Left renal cortex interstitium (tissue), 4 donors: ENCODE data around the gene LINGO4. TPM values are rescaled to one million over a fixed set of nuclear protein-coding genes. Genes with fewer than 3 reads are reported as not detected.

ENCODE experiments used
- DNase-seq, 4 donors: peaks; one replicate each; pipeline ENCODE4 v3.0.0-alpha.2; 2013; ENCODE audit warnings: low read depth in 4 of 4, low spot score in 2 of 4, missing footprints in 1 of 4
- polyA plus RNA-seq, 4 donors: library from polyadenylated mRNA; unstranded; fragments of 120-200 nt; gene quantifications; one replicate each; pipeline ENCODE4 v1.2.1, GENCODE V29; 2013; ENCODE audit not compliant: insufficient read length in 4 of 4

The LINGO4 gene
- polyA plus RNA-seq, 4 donors, result not detected

DNA sequence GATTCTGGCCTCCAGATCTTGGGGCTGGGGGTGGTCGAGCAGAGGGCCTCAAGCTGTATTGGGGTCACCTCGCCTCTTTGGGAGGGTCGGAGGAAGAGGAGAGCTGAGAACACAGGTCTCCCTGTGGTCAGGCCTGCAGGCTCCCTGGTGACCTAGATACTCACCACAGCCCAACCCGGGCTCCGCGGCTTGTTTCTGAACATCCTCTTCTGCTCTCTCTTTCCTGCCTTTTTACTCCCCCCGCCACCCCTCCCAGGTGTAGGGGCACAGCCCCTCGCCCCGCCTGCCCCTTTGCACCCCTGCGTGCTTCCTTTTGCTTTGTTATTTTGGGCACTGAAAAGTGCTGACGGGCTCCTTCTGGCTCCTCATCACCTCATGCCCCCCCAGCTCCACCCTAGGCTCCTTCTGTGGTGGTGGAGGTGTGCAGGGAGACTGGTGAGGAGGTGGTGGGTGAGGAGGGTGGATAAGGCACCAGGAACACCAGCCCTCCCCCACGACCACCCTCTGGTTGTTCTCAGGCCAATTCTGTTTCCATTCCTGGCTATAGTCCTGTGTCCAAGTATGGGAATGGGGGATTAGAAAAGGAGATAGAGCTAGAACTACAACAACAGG, 10.6 kb upstream of the LINGO4 start:
- DNase-seq, result no peak

DNA sequence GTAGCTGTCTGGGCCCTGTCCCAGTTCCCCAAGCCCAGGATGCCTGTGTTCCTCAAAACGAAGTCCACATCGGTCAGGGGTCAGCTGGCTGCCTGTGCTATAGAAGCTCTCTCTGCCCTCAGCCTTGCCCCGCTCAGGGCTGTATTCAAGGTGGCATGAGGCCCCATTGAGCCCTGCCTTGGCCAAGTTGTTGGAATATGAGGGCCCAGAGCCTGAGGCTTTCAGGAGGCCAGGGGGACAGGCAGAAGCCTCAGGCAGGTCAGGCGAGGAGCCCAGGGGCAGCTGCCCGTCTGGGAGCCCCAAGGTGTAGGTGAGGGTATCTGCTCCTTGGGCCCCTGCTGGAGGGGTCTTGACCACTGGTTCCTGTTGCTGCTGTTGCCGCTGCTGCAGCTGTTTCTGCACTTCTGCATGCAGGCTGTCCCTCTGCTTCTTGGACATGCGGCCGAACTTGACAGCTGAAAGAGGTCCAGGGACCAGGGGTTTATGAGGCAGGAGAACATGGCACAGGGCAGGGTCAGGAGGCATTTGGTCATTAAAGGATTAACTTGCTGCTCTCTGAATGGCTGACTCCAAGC, 9.8 kb upstream of the LINGO4 start:
- DNase-seq, result no peak

- no peak for DNase-seq
Observed at GRCh38 chr1:151814426-151814825, 9.2 kb upstream of the LINGO4 start.

DNA sequence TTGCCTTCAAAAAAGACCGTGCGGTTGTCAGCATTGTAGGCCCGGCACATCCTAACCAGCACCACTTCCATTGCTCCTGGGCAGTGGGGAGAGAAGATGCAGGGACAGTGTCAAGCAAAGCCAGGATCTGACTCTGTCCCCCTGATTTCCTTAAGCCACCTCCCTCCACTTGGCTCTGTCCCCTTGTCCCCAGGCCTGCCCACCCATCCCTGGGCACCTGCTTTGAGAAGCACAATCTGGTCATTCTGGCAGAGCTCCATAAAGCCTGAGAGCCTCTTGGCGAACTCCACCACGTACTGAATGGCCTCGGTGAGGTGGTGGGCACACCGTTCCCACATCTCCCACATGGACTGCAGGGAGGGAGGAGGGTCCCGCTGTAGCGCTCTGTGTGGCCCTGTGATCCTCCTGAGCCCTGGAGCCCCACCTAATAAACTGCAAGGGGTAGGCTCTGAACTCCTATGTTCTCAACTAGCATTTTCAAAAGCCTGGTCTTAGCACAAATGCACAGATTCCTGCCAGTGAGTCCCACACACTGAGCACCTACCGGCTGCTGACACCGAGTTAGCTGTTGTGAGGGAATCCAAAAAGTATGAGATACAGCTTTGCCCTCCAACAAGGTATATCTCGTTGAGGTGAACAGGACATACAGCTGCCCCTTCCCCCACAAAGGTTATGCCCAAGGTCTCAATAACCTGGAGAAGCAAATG, 8.2 kb upstream of the LINGO4 start:
- DNase-seq, result no peak

DNA sequence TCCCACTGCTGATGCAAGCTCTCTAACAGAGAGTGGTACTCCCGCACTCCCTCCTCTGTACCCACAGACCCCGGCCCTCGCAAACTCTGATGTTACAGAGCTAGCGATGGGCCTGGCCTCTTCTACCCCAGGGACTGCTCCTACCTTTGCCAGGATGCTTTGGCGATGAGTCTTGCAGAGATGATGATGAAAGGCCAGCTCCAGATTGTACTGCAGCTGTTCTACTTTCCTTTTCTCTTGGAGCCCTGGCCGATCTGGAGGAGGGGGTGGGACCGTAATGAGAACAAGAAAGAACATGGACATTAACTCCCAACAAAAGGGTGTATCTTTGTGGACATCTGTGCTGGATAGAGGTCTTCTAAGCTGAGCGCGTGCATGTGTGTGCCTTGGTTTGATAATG, 6.0 kb upstream of the LINGO4 start:
- DNase-seq, result no peak

DNA sequence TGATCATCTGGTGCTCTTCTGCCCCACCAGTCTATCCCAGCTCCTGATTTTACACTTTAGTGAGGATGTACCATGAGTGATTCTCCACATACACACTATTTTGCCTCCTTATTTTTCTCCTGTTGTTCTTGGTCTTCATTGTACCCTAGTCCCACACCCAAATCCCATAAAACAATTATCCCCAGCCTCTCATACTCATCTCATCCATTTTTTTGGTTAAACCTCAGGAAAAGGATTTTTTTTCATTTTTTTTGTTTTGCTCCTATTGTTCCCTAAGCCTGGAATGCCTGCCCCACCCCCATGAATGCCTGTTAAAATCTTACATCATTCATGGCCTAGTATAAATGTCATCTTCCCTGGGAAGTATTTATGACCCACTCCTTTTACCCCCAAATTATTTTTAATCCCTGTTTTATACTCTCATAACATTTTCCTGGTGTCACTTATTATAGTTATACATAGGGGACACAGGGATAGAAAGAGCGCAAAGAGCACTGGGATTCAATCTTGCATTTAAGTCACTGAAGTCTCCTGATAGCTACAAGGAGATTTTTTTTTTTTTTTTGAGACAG, 4.9 kb upstream of the LINGO4 start:
- DNase-seq, result no peak

DNA sequence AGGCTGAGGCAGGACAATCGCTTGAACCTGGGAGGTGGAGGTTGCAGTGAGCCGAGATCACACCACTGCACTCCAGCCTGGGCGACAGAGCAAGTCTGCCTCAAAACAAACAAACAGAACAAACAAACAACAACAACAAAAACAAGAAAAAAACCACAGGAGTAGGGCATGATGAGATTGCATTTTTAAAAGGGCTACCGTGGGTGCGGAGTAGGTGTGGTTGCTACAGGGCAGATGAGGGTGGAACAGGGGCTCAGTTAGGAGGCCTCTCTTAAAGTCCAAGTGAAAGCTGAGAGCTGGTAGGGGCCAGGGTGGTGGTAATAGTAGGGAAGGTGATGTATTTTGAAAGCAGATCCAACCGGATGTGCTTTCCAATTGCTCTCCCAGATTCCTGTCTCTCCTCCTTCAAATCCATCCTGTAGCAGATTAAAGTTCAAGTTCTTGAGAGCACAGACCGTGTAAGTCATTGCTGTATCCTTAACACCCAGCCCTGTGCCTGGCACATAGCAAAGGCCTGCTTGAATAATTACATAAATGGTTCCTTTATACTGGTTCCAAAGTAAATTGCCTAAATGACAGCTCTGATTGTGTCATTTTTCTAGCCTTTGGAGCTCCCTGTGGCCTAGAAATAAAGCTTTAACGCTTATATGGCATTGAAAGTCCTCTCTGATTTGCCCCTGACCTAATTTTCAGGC, 4.2 kb upstream of the LINGO4 start:
- no peak for DNase-seq

GRCh38 chr1:151807766-151808165, 2.5 kb upstream of the LINGO4 start:
- no peak for DNase-seq

- no peak for DNase-seq
Observed at GRCh38 chr1:151807131-151807530, 1.9 kb upstream of the LINGO4 start.

DNA sequence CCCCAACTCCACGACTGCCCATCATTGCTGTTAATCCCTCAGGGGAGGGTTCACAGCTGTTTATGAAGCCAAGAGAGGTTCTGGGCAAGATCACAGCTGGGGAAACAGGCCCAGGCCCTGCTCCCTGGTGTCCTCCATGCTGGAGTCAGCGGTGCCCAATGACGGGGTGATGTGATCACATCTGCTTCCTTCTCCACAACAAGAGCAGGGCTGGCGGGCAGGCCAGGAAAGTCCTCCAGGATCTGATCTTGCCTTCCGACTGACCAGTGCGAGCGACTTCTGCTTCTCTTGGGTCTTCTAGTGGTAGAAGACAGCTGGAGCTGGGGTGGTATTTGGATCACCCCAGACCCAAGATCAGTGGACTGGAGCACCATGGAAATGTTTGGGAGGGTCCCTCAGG, 951 bp upstream of the LINGO4 start:
- no peak for DNase-seq

- DNase-seq, result no peak
Observed at GRCh38 chr1:151803915-151804314, 1.3 kb downstream of the LINGO4 start.

GRCh38 chr1:151803164-151803563, 2.1 kb downstream of the LINGO4 start:
- DNase-seq, result no peak

DNA sequence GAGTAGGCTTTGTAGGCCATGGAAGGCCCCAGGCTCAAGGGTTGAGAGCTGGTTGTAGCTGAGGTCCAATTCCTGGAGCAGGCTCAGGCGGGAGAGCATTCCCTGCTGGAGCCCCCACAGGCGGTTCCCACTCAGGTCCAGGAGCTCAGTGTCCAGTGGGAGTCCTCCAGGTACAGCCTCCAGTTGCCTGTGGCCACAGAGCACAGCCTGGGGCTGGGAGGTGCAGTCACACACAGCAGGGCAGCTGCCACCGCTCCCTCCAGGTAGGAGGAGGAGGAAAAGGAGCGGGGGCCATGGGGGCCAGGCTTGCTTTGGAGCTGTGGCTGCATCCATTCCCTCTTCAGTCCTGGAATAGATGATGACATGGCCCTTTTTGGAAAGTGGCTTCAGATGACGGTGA, 2.8 kb downstream of the LINGO4 start:
- DNase-seq, result no peak

DNA sequence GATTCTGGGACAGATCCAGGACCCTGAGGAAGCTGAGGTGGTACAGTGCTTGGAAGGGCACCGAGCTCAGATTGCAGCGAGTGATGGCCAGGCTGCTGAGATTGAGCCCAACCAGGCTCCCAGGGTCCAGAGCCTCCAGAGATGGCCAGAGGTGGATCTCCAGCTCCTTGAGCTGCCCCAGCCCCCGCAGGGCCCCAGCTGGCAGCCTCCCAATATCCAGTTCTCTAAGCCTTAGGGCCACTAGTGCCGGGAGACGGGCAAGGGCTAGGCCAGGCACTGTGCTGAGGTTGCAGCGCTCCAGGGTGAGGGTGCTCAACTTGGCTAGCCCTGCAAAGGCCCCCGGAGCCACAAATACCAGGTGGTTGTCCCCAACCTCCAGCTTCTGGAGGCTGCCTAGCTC, 3.4 kb downstream of the LINGO4 start:
- DNase-seq, result no peak

DNA sequence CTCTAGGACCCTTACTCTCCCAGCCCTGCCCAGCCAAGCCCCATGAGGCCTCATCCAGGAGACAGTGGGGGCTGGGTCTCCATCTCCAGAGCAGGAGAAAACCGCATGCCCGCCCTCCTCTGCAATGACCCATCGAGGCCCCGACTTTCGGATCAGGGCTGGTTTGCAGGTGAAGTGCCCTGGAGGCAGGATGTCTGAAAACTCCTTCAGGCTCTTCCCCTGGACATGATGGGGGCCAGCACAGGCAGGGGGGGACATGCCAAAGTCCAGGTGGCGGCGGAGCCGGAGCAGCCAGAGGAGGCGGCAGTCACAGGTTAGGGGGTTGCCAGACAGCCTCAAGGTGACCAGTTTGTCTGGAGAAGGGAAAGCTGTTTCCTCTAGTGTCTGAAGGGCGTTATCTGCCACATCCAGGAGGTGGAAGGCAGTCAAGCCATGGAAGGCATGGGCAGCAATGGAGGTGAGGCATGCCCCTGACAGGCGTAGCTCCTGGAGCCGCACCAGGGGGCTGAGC, 3.9 kb downstream of the LINGO4 start:
- DNase-seq, result no peak

- no peak for DNase-seq
Observed at GRCh38 chr1:151800830-151801229, 4.4 kb downstream of the LINGO4 start.

DNA sequence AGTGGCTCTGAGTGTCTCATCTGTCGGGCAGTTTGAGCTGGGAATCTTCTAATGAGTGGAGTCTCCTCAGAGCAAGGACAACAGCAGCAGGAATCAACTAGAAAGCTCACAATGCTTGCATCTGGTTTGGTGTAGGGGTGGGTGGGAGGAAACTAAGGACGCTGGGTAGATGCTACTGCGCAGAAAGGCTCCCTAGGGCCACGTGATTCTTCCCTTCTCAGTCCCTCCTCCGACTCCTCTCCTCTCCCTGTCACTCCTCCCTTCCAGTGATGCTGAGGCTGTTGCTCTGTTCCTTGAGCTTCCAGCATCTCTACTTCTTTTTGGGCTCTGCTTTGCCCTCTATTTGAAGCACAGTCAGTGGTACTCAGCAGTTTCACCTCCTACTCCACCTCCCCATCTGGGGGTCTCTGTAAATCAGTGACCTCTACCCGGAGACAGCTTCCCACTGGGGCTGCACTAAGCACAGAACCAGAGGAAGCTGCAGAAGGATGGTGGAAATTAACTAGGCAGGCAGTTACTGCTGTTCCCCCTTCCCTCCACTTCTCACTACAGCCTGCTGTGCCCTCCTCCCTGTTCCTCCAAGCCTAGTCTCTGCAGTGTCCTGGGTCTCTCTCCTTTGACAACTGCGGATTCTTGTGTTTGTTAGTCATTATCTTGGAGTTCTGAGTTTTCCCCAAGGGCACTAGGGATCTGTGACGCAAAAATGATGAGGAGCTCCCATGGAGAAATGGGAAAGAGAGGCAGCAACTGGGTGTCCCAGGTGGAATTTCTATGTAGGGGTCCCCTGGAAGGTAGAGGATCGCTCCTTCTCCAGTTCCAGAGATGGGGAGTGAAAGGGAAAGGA, 5.8 kb downstream of the LINGO4 start:
- no peak for DNase-seq

DNA sequence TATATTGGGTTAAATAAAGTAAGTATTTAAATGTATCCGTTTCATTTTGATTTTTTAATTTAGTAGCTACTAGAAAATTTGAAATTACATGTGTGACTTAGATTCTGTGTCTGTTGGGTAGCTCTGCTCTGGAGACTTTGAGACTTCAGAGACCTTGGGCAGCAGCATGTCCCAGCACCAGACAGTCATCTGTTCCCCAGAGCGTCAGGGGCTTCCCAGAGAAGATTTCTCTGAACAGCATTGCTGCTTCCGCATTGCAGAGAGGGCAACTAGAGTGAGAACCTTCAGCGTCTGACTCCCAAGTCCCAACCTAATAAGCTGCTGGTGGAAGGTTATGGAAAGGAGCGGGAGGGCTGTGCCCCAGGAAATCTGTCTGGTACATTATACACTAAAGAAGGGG, 6.6 kb downstream of the LINGO4 start:
- DNase-seq, result no peak

GRCh38 chr1:151790940-151791651, 14.1 kb downstream of the LINGO4 start:
- peak in 1 of 4 donors; percentile 0 for DNase-seq
